NCI-H748 (cell line): Measurements from ENCODE around the gene MAPK13.
"Not testable (repeated sequence)": the region's sequence is repeated elsewhere in the genome, so short reads cannot be mapped to it uniquely, and the experiment has no call there.

ENCODE experiments used
- DNase-seq: peaks from one replicate; lab custom pipeline; 2025; ENCODE audit not compliant: unreplicated experiment; lab: John Stamatoyannopoulos, UW

MAPK13 gene

GRCh38 chr6:36114798-36115408, 15.4 kb upstream of the MAPK13 start:
- no peak for DNase-seq

GRCh38 chr6:36115412-36115811, 14.9 kb upstream of the MAPK13 start:
- no peak for DNase-seq

DNA sequence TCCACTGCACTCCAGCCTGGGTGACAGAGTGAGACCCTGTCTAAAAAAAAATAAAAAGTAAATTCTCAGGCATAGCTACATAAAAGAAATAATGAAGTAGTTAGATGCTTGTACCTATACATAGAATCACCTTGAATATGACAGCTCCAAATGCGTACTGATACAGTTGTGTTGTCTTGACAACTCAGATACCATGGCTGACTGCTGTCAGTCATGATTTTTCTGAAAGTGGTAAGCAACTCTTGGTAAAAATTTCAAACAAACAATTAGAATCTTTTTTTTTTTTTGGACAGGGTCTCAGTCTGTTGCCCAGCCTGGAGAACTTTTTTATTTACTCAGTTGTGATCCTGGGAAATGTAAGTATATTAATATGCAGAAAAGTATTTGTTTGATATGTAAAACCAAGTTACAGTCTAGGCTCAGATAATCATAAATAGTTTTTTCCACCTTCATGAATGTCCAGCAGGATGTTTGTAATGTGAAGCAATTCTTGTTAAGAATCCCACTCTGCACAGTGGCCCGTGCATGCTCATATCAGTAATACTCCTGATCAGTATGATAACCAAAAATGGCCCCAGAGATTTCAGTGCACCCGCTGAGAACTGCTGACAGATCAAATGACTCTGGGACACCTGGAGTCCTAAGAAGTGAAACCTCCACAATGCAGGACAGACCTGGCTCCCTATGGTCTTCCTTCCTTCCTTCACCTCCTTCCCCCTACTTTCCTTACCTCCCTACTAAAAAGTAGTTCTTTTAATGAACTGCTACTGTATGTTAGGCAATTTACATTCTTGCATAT, 14.0 kb upstream of the MAPK13 start:
- no peak for DNase-seq

DNA sequence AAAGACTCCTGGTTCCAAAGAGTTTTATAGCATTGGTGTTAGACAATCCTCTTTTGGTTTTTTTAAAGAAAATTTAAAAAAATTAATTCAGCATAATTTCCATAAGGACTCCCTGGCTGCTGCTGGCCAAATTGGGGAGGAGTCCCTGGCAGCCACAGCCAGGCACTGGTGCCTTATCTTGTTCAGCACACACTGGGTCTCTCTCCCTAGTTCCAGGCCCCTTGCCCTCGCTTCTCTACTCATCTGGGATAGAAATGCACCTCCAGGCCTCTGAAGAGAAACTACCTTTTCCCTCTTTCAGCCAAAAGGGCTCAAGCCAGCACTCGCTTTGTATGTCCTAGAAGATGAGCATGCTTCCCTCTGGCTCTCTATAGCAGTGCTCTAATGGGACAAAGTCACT, 13.4 kb upstream of the MAPK13 start:
- no peak for DNase-seq

DNA sequence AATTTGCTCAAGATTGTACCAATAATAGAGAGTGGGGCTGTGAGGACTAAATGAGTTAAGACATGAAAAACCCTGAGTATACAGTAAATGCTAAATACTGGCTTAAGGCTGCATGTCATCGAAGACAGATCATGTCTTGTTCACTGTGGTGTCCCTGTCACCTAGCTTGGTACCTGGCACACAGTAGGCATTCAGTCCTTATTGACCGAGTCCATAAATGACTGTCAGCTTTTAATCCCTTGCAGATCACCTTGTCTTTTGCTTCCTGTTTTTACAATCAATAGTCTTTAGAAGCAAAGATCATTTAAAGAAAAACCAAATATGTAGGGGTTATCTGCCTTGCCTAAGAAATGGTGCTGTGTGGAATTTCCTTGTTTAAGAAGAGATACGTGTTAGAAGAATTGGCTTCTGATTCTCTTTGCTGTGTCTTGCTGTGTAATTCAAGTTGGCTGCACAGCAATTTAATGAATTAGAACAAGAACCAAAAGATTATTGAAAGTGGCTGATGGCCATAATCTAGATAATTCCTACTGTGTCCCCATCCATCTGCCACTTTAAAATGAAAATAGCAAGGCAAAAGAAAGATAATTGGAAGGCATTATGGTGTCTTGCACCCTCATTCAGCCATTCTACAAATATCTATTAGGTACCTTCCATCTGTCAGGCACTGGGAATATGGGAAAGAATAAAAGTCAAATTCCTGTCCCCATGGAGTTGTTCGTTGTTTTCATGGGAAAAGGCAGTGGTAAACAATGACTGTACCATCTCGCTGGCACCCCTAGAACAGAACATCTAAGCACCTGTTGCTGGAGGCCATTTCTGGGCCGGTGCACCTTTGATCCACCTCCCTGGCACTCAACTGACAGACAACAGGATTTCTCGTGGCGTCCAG, 12.4 kb upstream of the MAPK13 start:
- no peak for DNase-seq

- peak; percentile 95 for DNase-seq
Observed at GRCh38 chr6:36118550-36119107, 11.7 kb upstream of the MAPK13 start.

DNA sequence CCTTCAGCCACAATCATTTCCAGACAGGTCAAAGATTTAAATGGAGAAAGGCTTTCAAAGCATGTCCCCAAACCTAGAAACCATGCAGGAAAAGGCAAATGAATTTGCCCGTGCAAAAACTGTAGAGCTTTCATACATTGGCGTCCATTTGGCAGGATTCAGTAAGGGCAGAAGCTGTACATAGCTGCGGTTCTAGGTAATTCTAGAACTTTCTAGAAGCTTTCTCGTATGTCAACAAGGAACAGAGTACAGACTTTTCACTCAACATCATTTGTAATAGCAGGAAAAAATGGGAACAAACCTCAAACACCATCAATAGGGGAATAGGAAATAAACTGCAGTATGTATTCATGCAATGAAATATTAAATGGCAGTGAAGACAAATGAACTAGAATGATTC, 11.1 kb upstream of the MAPK13 start:
- no peak for DNase-seq

DNA sequence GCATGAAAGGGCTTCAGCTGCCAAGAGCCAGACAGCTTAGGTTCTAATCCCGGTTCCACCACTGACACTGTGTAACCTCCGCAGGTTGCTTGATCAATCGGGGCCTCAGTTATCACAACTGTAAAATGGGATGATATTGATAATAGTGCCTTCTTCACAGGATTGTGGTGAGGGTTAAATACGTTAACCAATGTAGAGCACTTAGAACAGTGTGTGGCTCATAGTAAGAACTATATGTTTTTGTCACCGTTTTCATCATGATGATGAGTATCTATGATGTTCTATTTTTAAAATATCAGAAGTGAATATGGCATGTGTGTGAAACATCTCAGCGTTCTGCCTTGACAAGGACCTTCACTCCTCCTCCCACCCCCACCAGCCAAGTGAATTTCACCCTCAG, 10.3 kb upstream of the MAPK13 start:
- no peak for DNase-seq

DNA sequence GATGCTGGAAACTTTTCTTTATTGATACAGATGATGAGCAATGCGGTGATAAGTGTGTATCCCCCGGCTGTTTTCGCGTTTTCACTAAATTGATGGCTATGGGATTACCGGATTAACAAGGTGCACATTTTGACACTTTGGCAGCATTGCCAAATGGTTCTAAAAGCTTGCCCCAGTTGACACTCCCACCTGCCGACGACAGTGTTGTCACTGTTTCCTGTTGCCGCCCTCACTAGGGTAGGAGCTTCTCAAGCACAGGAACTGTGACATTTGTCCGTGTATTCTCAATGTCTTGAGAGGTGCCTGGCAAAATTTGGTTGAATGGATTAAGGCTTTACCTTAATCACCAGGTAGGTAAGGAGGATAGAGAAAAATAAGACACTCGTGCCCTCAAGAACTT, 9.8 kb upstream of the MAPK13 start:
- DNase-seq: peak; percentile 11

GRCh38 chr6:36120979-36121786, 9.1 kb upstream of the MAPK13 start:
- no peak for DNase-seq

DNA sequence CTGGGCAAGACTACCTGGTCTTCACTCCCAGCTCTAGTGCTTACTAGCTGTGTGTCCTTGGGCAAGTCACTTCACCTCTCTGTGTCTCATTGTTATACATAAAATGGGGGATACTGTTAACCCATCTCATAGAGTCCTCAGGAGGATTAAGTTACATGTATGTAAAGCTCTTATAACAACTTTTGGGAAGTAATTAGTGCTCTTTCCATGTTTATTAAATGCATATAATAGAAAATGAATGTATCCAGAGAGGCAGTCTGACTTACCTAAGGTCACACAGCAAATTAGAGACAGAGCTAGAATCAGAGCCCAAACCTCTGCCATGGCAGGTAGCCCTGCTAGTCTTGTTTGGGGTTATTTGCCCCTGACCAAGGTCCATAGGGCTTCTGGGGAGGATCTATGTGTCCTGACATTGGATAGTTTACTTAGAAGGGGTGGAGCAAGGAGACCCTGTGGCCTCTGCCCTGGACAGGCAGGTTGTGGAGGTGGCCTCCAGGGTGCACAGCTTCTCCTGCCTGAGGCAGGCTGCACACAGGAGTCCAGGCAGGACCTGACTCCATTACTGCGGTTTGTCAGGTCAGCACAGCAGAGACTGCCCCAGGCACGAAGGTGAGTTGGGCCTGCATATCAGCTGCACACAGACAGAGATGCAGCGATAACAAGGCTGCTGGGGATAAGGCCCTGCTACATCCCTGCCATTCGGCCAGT, 8.4 kb upstream of the MAPK13 start:
- DNase-seq: no peak

GRCh38 chr6:36122495-36123269, 7.6 kb upstream of the MAPK13 start:
- DNase-seq: no peak

DNA sequence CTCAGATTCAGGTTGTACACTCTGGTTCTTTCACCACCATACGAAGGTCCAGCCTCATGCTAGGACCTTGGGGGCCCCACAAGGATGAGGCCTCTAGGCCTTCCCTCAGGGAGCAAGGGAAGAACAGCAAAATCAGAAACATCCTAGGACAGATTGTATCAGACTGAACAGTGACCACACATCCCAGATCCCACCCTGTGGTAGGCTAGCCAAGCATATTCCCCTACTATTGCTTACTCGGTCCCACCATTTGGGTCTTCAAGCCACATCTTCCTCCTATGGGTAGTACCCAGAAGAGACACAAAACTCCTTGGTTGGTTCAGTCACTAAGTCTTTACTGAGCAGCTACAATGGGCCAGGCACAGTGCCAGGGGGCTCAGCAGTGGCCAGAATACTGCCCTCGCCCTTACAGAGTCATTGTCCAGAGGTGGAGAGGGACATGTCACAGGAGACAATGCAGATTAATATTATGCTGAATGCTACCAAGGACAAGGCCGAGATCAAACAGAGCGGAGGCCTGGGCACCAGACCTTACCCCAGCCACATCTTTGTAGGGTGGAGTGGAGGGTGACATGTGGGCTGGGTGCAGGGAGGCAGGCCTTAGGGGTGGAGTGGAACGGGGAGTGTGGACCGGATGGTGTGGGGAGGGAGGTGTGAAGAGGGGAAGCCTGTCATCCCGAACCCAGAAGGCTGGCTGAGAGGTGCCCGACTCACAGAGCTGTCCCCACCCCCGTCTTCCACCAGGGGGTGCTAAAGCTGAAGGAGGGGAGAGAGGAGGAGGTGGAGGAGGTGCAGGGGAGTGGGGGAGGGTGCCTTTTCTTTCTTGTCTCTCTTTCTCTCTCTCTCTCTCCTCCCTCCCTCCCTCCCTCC, 6.8 kb upstream of the MAPK13 start:
- DNase-seq: peak; percentile 76

GRCh38 chr6:36124346-36124745, 6.0 kb upstream of the MAPK13 start:
- DNase-seq: not testable (repeated sequence)

- no peak for DNase-seq
Observed at GRCh38 chr6:36124881-36125280, 5.4 kb upstream of the MAPK13 start.

GRCh38 chr6:36125575-36125974, 4.7 kb upstream of the MAPK13 start:
- DNase-seq: no peak

- DNase-seq: no peak
Observed at GRCh38 chr6:36126121-36126520, 4.2 kb upstream of the MAPK13 start.
